HCT116 (cell line): Measurements from ENCODE around the gene CNPY4. TPM values are rescaled to one million over a fixed set of nuclear protein-coding genes. Genes with fewer than 3 reads are reported as not detected.

ENCODE experiments used
- ATAC-seq: fragments of 200-7000 bp; cut with Tn5 transposase; 2 replicates; pipeline ENCODE4 v1.9.1; 2020; ENCODE audit warnings: mild to moderate bottlenecking, moderate library complexity
- BruUV-seq: library from RNA; stranded (reverse); fragments of 400-500 nt; replicated peaks from 2 replicates; lab custom pipeline; 2021; lab: Mats Ljungman, UMichigan
- CTCF ChIA-PET: fragments of 300-600 bp; sonication (Branson Sonifier 250); formaldehyde crosslinking; loops from one replicate; lab custom pipeline; 2021; ENCODE audit warnings: antibody characterized with exemption; lab: Charles Lee
- POLR2A ChIA-PET: fragments of 300-600, 350-600 bp; sonication (Branson Sonifier 250); formaldehyde crosslinking; loops from one replicate; lab custom pipeline; 2021; ENCODE audit warnings: antibody characterized with exemption; lab: Charles Lee
- RAD21 ChIA-PET, 2 experiments: fragments of 300-600 bp; sonication (Branson Sonifier 250); formaldehyde crosslinking; loops; one replicate each; lab custom pipeline; 2023; ENCODE audit warnings: low total read pairs in 2 of 2; ENCODE audit not compliant: uncharacterized antibody in 2 of 2, unreplicated experiment in 2 of 2, low non-redundant PET in 1 of 2; lab: Charles Lee
- DNase-seq: peaks from one replicate; pipeline ENCODE4 v3.0.0-alpha.2; 2010; ENCODE audit warnings: low read depth, low spot score
- H2AFZ ChIP-seq: fragments of 200-600 bp; shearing (Covaris generic), sonication (generic); 2 replicates; pipeline ENCODE4 v1.6.1; 2017; ENCODE audit warnings: low read depth, mixed run types, mixed read lengths, antibody characterized with exemption, low read length; ENCODE audit not compliant: poor library complexity, severe bottlenecking
- H3K27ac ChIP-seq: 2 replicates; pipeline ENCODE4 v1.5.1; 2012; ENCODE audit warnings: low read depth, low read length
- H3K27me3 ChIP-seq: fragments of 200-600 bp; sonication (generic); 2 replicates; pipeline ENCODE4 v1.6.1; 2016; ENCODE audit warnings: mixed run types, low read length, mixed read lengths; ENCODE audit not compliant: insufficient read depth
- H3K36me3 ChIP-seq, 2 experiments: fragments of 200-500 bp in 1 of 2; fragments of 200-600 bp in 1 of 2; sonication (Bioruptor generic) in 1 of 2; sonication (generic) in 1 of 2; 2 replicates each; pipeline versions ENCODE4 v1.5.1 to v1.6.1; 2014 to 2016; ENCODE audit warnings: low read length in 2 of 2, inconsistent platforms in 1 of 2, mixed read lengths in 1 of 2, mixed run types in 1 of 2; ENCODE audit not compliant: insufficient read depth in 2 of 2, control insufficient read depth in 1 of 2
- H3K4me1 ChIP-seq, 2 experiments: fragments of 200-600 bp in 1 of 2; sonication (generic) in 1 of 2; 2 replicates each; pipeline versions ENCODE4 v1.5.1 to v1.6.1; 2012 to 2017; ENCODE audit warnings: low read length in 2 of 2, inconsistent platforms in 1 of 2, mild to moderate bottlenecking in 1 of 2, mixed read lengths in 1 of 2, mixed run types in 1 of 2, moderate library complexity in 1 of 2; ENCODE audit not compliant: insufficient read depth in 2 of 2, control insufficient read depth in 1 of 2
- H3K4me2 ChIP-seq: fragments of 200-600 bp; sonication (generic); 2 replicates; pipeline ENCODE4 v1.6.1; 2017; ENCODE audit warnings: mixed run types, low read length, mixed read lengths
- H3K4me3 ChIP-seq, 2 experiments: fragments of 200-600 bp in 1 of 2; sonication (generic) in 1 of 2; replicated peaks in 1 of 2; 2 replicates each; pipeline ENCODE4 v1.5.1; 2011 to 2016; ENCODE audit warnings: low read length in 2 of 2, control low read depth in 1 of 2, low read depth in 1 of 2, mild to moderate bottlenecking in 1 of 2, mixed read lengths in 1 of 2, mixed run types in 1 of 2
- H3K79me2 ChIP-seq: fragments of 200-600 bp; sonication (generic); 2 replicates; pipeline ENCODE4 v1.6.1; 2017; ENCODE audit warnings: mild to moderate bottlenecking, mixed run types, low read length, moderate library complexity, mixed read lengths; ENCODE audit not compliant: insufficient read depth
- H3K9ac ChIP-seq: fragments of 200-600 bp; sonication (generic); 2 replicates; pipeline ENCODE4 v1.6.1; 2016; ENCODE audit warnings: low read length, mixed read lengths
- H3K9me2 ChIP-seq: fragments of 200-600 bp; sonication (generic), shearing (Covaris generic); 2 replicates; pipeline ENCODE4 v1.6.1; 2017; ENCODE audit warnings: mixed run types, mild to moderate bottlenecking, moderate library complexity; ENCODE audit not compliant: insufficient read depth
- H3K9me3 ChIP-seq, 2 experiments: fragments of 200-500 bp in 1 of 2; fragments of 200-600 bp in 1 of 2; sonication (Bioruptor generic) in 1 of 2; sonication (generic) in 1 of 2; 2 replicates each; pipeline ENCODE4 v1.6.1; 2014 to 2017; ENCODE audit warnings: low read length in 2 of 2, mixed read lengths in 2 of 2, inconsistent platforms in 1 of 2, low read depth in 1 of 2, mild to moderate bottlenecking in 1 of 2, mixed run types in 1 of 2, moderate library complexity in 1 of 2; ENCODE audit not compliant: control insufficient read depth in 1 of 2, insufficient read depth in 1 of 2
- H4K20me1 ChIP-seq: fragments of 200-600 bp; sonication (generic), shearing (Covaris generic); 2 replicates; pipeline ENCODE4 v1.6.1; 2017; ENCODE audit warnings: mixed run types, mild to moderate bottlenecking, moderate library complexity; ENCODE audit not compliant: insufficient read depth
- CBX3 ChIP-seq: IDR thresholded peaks from 2 replicates; pipeline ENCODE4 v1.6.1; 2012; ENCODE audit warnings: low read depth
- CEBPB ChIP-seq: IDR thresholded peaks from 2 replicates; pipeline ENCODE4 v1.6.1; 2012; ENCODE audit warnings: low read depth
- ELF1 ChIP-seq: IDR thresholded peaks from 2 replicates; pipeline ENCODE4 v1.6.1; 2012; ENCODE audit warnings: low read depth, borderline replicate concordance
- EZH2 ChIP-seq: fragments of 200-600 bp; sonication (generic); IDR thresholded peaks from 2 replicates; pipeline ENCODE4 v1.6.1; 2017; ENCODE audit warnings: antibody characterized with exemption, mixed run types
- FOSL1 ChIP-seq: IDR thresholded peaks from 2 replicates; pipeline ENCODE4 v1.6.1; 2012; ENCODE audit warnings: low read depth
- MAX ChIP-seq: IDR thresholded peaks from 2 replicates; pipeline ENCODE4 v1.6.1; 2012
- POLR2A ChIP-seq: IDR thresholded peaks from 2 replicates; pipeline ENCODE4 v1.7.0; 2011; ENCODE audit warnings: borderline replicate concordance; ENCODE audit not compliant: insufficient read depth, insufficient read length; ENCODE audit errors: extremely low read depth
- RAD21 ChIP-seq: IDR thresholded peaks from 2 replicates; pipeline ENCODE4 v1.6.1; 2012; ENCODE audit warnings: low read depth, mild to moderate bottlenecking
- REST ChIP-seq: IDR thresholded peaks from 2 replicates; pipeline ENCODE4 v1.6.1; 2012; ENCODE audit warnings: low read depth
- SIN3A ChIP-seq: IDR thresholded peaks from 2 replicates; pipeline ENCODE4 v1.6.1; 2012; ENCODE audit warnings: low read depth
- SP1 ChIP-seq: IDR thresholded peaks from 2 replicates; pipeline ENCODE4 v1.6.1; 2012; ENCODE audit warnings: low read depth
- SRF ChIP-seq: IDR thresholded peaks from 2 replicates; pipeline ENCODE4 v1.6.1; 2012; ENCODE audit warnings: low read depth
- TCF7L2 ChIP-seq: IDR thresholded peaks from 2 replicates; pipeline ENCODE4 v1.7.0; 2011; ENCODE audit warnings: borderline replicate concordance, inconsistent platforms; ENCODE audit not compliant: insufficient read depth, insufficient read length; ENCODE audit errors: extremely low read depth
- YY1 ChIP-seq: IDR thresholded peaks from 2 replicates; pipeline ENCODE4 v1.6.1; 2011; ENCODE audit warnings: low read length, low read depth, moderate library complexity, mild to moderate bottlenecking; ENCODE audit not compliant: insufficient replicate concordance; ENCODE audit errors: extremely low read depth
- ZBTB33 ChIP-seq: IDR thresholded peaks from 2 replicates; pipeline ENCODE4 v1.6.1; 2011; ENCODE audit warnings: mild to moderate bottlenecking, low read length, moderate library complexity; ENCODE audit not compliant: insufficient replicate concordance; ENCODE audit errors: extremely low read depth
- ZFX ChIP-seq: fragments of 450-650 bp; IDR thresholded peaks from 2 replicates; pipeline ENCODE4 v1.6.1; 2017
- ZNF274 ChIP-seq: fragments of 200-500 bp; sonication (Bioruptor generic); IDR thresholded peaks from 2 replicates; pipeline ENCODE4 v1.6.1; 2014; ENCODE audit warnings: mild to moderate bottlenecking, low read depth, low read length, inconsistent platforms
- intact Hi-C: fragments of 100-400 bp; cut with micrococcal nuclease; formaldehyde crosslinking; loops from 2 replicates; pipeline ENCODE4 v1.10.0; 2022
- total RNA-seq: library from RNA; stranded (reverse); gene quantifications from one replicate; pipeline ENCODE4 v1.2.1, GENCODE V29; 2021; ENCODE audit not compliant: unreplicated experiment

CNPY4 gene
- total RNA-seq, 1 experiment from 2014 or later: 2.6 TPM

GRCh38 chr7:100153708-100154535, 34.5 kb downstream of the CNPY4 start:
- no peak overlapping the region for H2AFZ ChIP-seq
- no peaks in the 10 kb centered on the region for H3K9me2 ChIP-seq
- peaks cover 14 to 16% of the 10 kb centered on the region in 2 experiments; a peak in 3 of 4 replicates for H3K36me3 ChIP-seq
- peaks cover 12 to 30% of the 10 kb centered on the region in 2 experiments for H3K4me1 ChIP-seq
- H3K27ac ChIP-seq: no peak overlapping the region
- intact Hi-C loops: no loop called here
- no peaks in the 10 kb centered on the region for H4K20me1 ChIP-seq
- no peak overlapping the region for H3K4me2 ChIP-seq
- H3K9me3 ChIP-seq: no peaks in the 10 kb centered on the region
- POLR2A ChIA-PET: no interaction called here
- BruUV-seq: no TSS peak
- H3K9ac ChIP-seq: no peak overlapping the region
- H3K4me3 ChIP-seq: no peak overlapping the region
- ATAC-seq (no peak), DNase-seq (no peak)
- no peaks in the 10 kb centered on the region for H3K27me3 ChIP-seq
- TF ChIP-seq ZNF274 (no peak), CBX3 (no peak), ELF1 (no peak), TCF7L2 (no peak), POLR2A (no peak), REST (no peak), SRF (no peak), YY1 (no peak), EZH2 (no peak), SP1 (no peak), ZFX (no peak), SIN3A (no peak), CEBPB (no peak), MAX (no peak), RAD21 (no peak), ZBTB33 (no peak), FOSL1 (no peak)
- RAD21 ChIA-PET: no interaction called here
- CTCF ChIA-PET: no interaction called here
- H3K79me2 ChIP-seq: peaks cover 44% of the 10 kb centered on the region
